CD8-positive, alpha-beta memory T cell (primary cell): ENCODE results near the gene PLXNA3. TPM values are rescaled to one million over a fixed set of nuclear protein-coding genes. Genes with fewer than 3 reads are reported as not detected.

Experiments
- CTCF ChIA-PET: fragments of 350-600 bp; sonication (Branson Sonifier 250); formaldehyde crosslinking; loops from one replicate; lab custom pipeline; 2021; ENCODE audit warnings: antibody characterized with exemption; lab: Charles Lee
- POLR2A ChIA-PET: fragments of 350-600 bp; sonication (Branson Sonifier 250); formaldehyde crosslinking; loops from one replicate; lab custom pipeline; 2021; ENCODE audit warnings: antibody characterized with exemption; lab: Charles Lee
- DNase-seq, 5 donors: peaks; one replicate each; pipeline versions ENCODE4 v3.0.0 to v3.0.0-alpha.2; 2020 to 2022; ENCODE audit warnings: mixed read lengths in 1 of 5
- H3K27ac ChIP-seq: one replicate; pipeline ENCODE4 v1.7.0; 2013; ENCODE audit warnings: low read depth, mild to moderate bottlenecking, low read length, moderate library complexity
- H3K27me3 ChIP-seq: 2 replicates; pipeline ENCODE4 v1.7.0; 2013; ENCODE audit warnings: low read length, mild to moderate bottlenecking; ENCODE audit not compliant: insufficient read depth, poor library complexity, severe bottlenecking
- H3K36me3 ChIP-seq: 2 replicates; pipeline ENCODE4 v1.7.0; 2013; ENCODE audit warnings: mild to moderate bottlenecking, low read length, moderate library complexity; ENCODE audit not compliant: insufficient read depth
- H3K4me1 ChIP-seq: 2 replicates; pipeline ENCODE4 v1.7.0; 2013; ENCODE audit warnings: mild to moderate bottlenecking, low read length, moderate library complexity; ENCODE audit not compliant: insufficient read depth
- H3K4me3 ChIP-seq: 2 replicates; pipeline ENCODE4 v1.7.0; 2013; ENCODE audit warnings: mild to moderate bottlenecking, low read length
- H3K9me3 ChIP-seq: 2 replicates; pipeline ENCODE4 v1.7.0; 2013; ENCODE audit warnings: mild to moderate bottlenecking, low read length
- H3K27ac Mint-ChIP-seq, 8 donors: one replicate each; pipeline ENCODE4 v1.8.0; 2020 to 2021; ENCODE audit warnings: mixed read lengths in 8 of 8, mild to moderate bottlenecking in 6 of 8, inconsistent platforms in 3 of 8, moderate library complexity in 3 of 8
- H3K27me3 Mint-ChIP-seq, 2 donors: one replicate each; pipeline ENCODE4 v1.8.0; 2020 to 2021; ENCODE audit warnings: mixed read lengths in 2 of 2, mild to moderate bottlenecking in 1 of 2, moderate library complexity in 1 of 2
- H3K36me3 Mint-ChIP-seq, 3 donors: one replicate each; pipeline ENCODE4 v1.8.0; 2020 to 2021; ENCODE audit warnings: mixed read lengths in 3 of 3, inconsistent platforms in 1 of 3, mild to moderate bottlenecking in 1 of 3
- H3K4me1 Mint-ChIP-seq, 3 donors: one replicate each; pipeline ENCODE4 v1.8.0; 2020 to 2021; ENCODE audit warnings: mixed read lengths in 3 of 3, inconsistent platforms in 1 of 3, mild to moderate bottlenecking in 1 of 3
- H3K4me3 Mint-ChIP-seq, 7 donors: one replicate each; pipeline ENCODE4 v1.8.0; 2020 to 2021; ENCODE audit warnings: mixed read lengths in 7 of 7, mild to moderate bottlenecking in 6 of 7, moderate library complexity in 4 of 7, inconsistent platforms in 2 of 7
- H3K9me3 Mint-ChIP-seq, 5 donors: one replicate each; pipeline ENCODE4 v1.8.0; 2020 to 2022; ENCODE audit warnings: mixed read lengths in 5 of 5, mild to moderate bottlenecking in 3 of 5, moderate library complexity in 2 of 5, inconsistent platforms in 1 of 5
- polyA plus RNA-seq: library from polyadenylated mRNA; unstranded; fragments of 300-500 nt; fragmentation: Illumina TruSeq; gene quantifications from one replicate; pipeline ENCODE4 v1.2.3, GENCODE V29; 2021
- total RNA-seq, 2 experiments: library from RNA; stranded (reverse); gene quantifications; one replicate each; pipeline ENCODE4 v1.2.3, GENCODE V29; 2021

The PLXNA3 gene
- total and polyA plus RNA-seq, 3 experiments from 2014 or later = 0.79 to 39.2 (median 34.1) TPM

DNA sequence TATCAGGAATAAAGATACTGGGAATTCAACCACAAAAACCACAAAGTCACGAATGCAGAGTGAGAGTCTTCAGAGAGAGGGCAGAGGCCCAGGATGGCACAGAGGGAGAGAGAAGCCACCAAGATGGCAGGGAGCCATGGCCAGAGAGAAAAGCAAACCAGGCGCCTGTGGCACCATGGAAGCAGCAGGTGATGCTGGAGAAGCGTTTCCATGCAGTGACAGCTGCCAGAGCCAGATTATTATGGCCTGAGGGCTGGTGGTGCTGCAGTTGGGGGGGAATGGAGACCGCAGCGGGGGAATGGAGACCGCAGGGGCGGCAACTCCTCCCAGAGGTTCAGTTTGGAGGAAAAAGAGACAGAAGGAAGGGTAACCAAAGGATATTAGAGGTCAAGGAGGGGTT is 40.9 kb upstream of the PLXNA3 start:
- no peak overlapping the region for H3K27ac ChIP-seq
- ChIA-PET POLR2A (no interaction called here), CTCF (no interaction called here)
- peaks cover 9% of the 10 kb centered on the region for H3K4me1 ChIP-seq
- H3K4me3 Mint-ChIP-seq = no peak overlapping the region
- peaks cover 5 to 7% (median 5%) of the 10 kb centered on the region in 3 donors for H3K4me1 Mint-ChIP-seq
- H3K9me3 ChIP-seq = no peaks in the 10 kb centered on the region
- DNase-seq = no peak
- H3K4me3 ChIP-seq = no peak overlapping the region
- no peak overlapping the region for H3K27ac Mint-ChIP-seq
- peaks cover 0 to 2% of the 10 kb centered on the region in 2 donors for H3K27me3 Mint-ChIP-seq
- no peaks in the 10 kb centered on the region for H3K9me3 Mint-ChIP-seq
- H3K27me3 ChIP-seq = no peaks in the 10 kb centered on the region
- H3K36me3 Mint-ChIP-seq = peaks cover 0 to 15% (median 2%) of the 10 kb centered on the region in 3 donors
- H3K36me3 ChIP-seq = no peaks in the 10 kb centered on the region

DNA sequence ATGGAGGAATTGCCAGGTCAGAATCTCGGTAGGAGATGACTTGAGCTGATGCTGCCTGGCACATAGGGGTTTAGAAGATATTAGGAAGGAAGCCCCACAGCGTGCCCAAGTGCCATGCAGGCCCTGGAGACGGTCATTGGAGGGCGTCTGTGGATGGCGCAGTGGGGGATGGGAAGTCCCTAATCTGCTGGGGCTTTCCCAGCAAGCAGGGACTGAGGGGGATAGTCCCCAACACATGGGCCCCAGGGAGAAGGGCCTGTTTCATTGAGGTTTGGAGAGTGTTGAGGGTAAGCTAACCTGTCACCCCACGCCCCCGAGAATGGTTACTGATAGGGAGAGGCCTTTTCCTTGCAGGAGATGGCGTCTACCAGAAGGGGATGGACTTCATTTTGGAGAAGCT is 38.9 kb upstream of the PLXNA3 start:
- peaks cover 0 to 2% of the 10 kb centered on the region in 2 donors for H3K27me3 Mint-ChIP-seq
- H3K36me3 Mint-ChIP-seq = peaks cover 0 to 10% (median 0%) of the 10 kb centered on the region in 3 donors
- peak overlapping the region in 1 of 7 donors; percentile 78 for H3K4me3 Mint-ChIP-seq
- H3K27ac Mint-ChIP-seq = peak overlapping the region in 2 of 8 donors; percentile 75 to 89
- no peaks in the 10 kb centered on the region for H3K4me1 ChIP-seq
- POLR2A ChIA-PET = no interaction called here
- H3K27me3 ChIP-seq = no peaks in the 10 kb centered on the region
- CTCF ChIA-PET = no interaction called here
- no peaks in the 10 kb centered on the region for H3K9me3 ChIP-seq
- H3K36me3 ChIP-seq = no peaks in the 10 kb centered on the region
- H3K4me1 Mint-ChIP-seq = no peaks in the 10 kb centered on the region
- peaks cover 0 to 2% (median 0%) of the 10 kb centered on the region in 5 donors for H3K9me3 Mint-ChIP-seq
- DNase-seq = no peak
- H3K4me3 ChIP-seq = no peak overlapping the region
- H3K27ac ChIP-seq = no peak overlapping the region

DNA sequence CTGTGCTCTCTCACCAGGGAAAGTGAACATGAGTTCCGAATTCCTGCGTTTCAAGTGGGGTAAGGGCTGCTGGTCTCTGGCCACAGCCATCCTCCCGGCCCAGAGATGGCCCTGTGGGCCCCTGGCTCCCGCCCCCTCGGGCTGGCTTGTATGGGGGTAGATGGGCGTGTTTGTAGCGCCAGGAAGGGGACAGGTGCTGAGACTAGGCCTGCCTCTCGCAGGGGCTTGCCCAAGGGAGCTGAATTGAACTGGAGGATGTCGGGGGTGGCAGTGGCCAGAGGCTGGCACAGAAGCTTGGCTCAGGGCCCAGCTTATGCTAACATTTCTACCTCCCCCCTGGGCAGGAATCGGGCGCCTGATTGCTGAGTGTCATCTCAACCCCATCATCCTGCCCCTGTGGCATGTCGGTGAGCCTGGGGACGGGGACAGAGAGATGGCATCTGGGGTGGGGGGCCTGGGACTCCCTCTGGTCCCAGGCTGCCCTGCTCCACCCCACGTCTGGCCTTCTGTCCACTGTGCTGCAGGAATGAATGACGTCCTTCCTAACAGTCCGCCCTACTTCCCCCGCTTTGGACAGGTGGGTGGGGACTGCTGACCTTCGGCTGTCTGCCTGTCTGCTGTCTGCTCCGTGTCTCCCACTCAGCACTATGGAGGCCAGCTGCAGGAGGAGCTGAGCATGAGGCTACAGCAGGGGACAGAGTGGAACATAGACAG is 38.2 kb upstream of the PLXNA3 start:
- Histone ChIP-seq H3K27me3 (no peaks in the 10 kb centered on the region), H3K36me3 (no peaks in the 10 kb centered on the region), H3K27ac (no peak overlapping the region), H3K9me3 (no peaks in the 10 kb centered on the region), H3K4me1 (no peaks in the 10 kb centered on the region), H3K4me3 (no peak overlapping the region)
- CTCF ChIA-PET = no interaction called here
- H3K27ac Mint-ChIP-seq = no peak overlapping the region
- H3K4me3 Mint-ChIP-seq = no peak overlapping the region
- peaks cover 0 to 2% of the 10 kb centered on the region in 2 donors for H3K27me3 Mint-ChIP-seq
- H3K9me3 Mint-ChIP-seq = peaks cover 0 to 2% (median 0%) of the 10 kb centered on the region in 5 donors
- H3K4me1 Mint-ChIP-seq = no peaks in the 10 kb centered on the region
- POLR2A ChIA-PET = no interaction called here
- H3K36me3 Mint-ChIP-seq = peaks cover 0 to 10% (median 0%) of the 10 kb centered on the region in 3 donors
- no peak for DNase-seq

DNA sequence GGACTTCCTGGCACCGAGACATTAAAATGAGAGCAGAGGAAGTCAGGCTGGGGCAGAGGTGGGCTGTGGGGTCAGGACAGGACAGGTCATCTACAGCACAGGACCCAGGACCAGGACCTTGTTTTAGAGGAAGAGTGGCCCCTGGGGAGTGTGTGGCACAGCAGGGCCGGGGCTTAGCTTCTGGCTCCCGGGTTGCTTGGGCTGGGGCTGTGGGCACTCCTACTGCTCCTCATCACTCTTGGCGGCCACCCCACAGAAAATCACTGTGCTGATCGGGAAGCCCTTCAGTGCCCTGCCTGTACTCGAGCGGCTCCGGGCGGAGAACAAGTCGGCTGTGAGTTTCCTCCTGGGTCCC is 37.7 kb upstream of the PLXNA3 start:
- H3K4me1 ChIP-seq = no peaks in the 10 kb centered on the region
- CTCF ChIA-PET = interaction anchor here (0.8 kb wide), 1 partner anchor 47 kb away, joined by 3 read pairs; no protein-coding TSS in a partner anchor
- POLR2A ChIA-PET = interaction anchor here (0.6 kb wide), 1 partner anchor 54 kb away, joined by 10 read pairs; no protein-coding TSS in a partner anchor
- H3K27ac Mint-ChIP-seq = no peak overlapping the region
- H3K9me3 Mint-ChIP-seq = peaks cover 0 to 2% (median 0%) of the 10 kb centered on the region in 5 donors
- no peak overlapping the region for H3K27ac ChIP-seq
- H3K4me3 ChIP-seq = no peak overlapping the region
- peaks cover 0 to 8% (median 0%) of the 10 kb centered on the region in 3 donors for H3K36me3 Mint-ChIP-seq
- no peak for DNase-seq
- H3K36me3 ChIP-seq = no peaks in the 10 kb centered on the region
- no peaks in the 10 kb centered on the region for H3K27me3 ChIP-seq
- H3K27me3 Mint-ChIP-seq = peaks cover 0 to 2% of the 10 kb centered on the region in 2 donors
- H3K4me1 Mint-ChIP-seq = no peaks in the 10 kb centered on the region
- H3K9me3 ChIP-seq = no peaks in the 10 kb centered on the region
- no peak overlapping the region for H3K4me3 Mint-ChIP-seq

DNA sequence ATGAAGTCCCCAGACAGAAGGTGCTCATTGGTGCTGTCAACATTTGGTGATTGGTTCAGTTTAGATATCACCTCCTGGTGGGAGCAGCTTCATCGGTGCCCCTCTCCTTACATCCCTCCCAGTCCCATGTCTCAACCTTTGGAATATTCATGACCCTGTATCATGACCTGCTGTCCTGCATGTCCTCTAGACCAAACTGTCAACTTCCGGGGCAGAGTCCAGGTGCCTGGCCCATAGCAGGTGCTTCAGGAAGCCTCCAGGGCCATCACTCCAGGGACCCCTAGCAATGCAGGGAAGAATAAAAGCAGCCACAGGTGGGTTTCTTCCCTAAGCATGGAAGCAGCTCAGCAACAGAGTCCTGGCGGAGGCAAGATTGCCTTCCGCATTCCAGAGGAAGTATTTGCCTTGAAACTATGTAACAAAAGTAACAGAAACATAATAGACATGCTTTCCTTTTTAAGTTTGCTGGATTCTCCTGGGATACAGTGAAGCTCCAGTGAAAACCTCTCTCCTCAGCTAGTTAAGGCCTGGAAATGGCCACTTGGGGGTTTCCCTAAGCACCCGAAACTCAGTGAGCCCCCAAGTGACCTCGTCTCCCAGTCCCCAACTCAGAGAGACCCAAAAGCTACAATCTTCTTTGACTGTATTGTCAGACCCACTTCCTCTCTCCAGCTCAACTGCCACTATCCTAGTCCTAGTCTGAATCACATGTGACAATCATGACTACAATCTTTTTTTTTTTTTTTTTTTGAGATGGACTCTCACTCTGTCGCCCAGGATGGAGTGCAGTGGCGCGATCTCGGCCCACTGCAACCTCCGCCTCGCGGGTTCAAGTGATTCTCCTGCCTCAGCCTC is 30.9 kb upstream of the PLXNA3 start:
- CTCF ChIA-PET = interaction anchor here (0.9 kb wide), 1 partner anchor 18 kb away, joined by 4 read pairs; no protein-coding TSS in a partner anchor

DNA sequence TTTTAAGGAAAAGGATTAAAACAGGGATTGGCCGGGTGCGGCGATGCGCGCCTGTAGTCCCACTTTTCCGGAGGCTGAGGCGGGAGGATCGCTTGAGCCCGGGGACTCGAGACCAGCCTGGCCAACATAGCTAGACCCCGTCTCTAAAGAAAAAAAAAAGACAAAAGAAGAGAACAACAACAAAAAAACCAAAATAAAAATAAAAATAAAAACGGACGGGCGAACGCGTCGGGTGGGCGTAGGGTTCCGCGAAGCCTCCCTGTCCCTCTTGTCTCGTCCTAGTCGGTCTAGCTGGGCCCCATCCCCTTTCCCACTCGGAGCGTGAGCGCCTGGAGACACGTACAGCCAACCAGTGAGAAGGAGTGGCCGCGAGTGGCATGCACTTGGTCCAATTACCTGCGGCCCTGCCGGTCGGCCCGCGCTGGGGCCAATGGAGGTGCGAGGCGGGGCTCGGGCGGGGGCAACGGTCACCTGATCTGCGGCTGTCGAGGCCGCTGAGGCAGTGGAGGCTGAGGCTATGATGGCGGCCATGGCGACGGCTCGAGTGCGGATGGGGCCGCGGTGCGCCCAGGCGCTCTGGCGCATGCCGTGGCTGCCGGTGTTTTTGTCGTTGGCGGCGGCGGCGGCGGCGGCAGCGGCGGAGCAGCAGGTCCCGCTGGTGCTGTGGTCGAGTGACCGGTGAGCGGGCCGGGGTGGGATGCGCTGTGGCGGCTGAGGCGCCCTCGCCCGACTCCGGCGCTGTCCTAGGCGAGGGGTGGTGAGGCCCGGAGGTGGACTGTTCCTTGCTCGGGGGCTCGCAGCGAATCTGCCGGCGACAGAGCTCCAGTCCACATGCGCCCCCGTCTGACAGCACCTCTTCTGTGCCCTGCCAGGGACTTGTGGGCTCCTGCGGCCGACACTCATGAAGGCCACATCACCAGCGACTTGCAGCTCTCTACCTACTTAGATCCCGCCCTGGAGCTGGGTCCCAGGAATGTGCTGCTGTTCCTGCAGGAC is 29.6 kb upstream of the PLXNA3 start, which contains the start of gene ATP6AP1:
Gene ATP6AP1 (plus strand): TSS at position 502 of the 996 bp plus-strand sequence. CDS start 16 bp downstream, at position 518.
- Mint-ChIP-seq H3K27ac (peak within 1 kb of the TSS; percentile 65 to 93 (median 87)), H3K9me3 (peaks cover 0 to 2% (median 0%) of the 10 kb centered on the region in 5 donors), H3K27me3 (peaks cover 0 to 2% of the 10 kb centered on the region in 2 donors), H3K4me1 (peaks cover 21 to 26% (median 21%) of the 10 kb centered on the region in 3 donors), H3K36me3 (peaks cover 0 to 24% (median 0%) of the 10 kb centered on the region in 3 donors), H3K4me3 (peak within 1 kb of the TSS; percentile 74 to 92 (median 83))
- DNase-seq = peak; percentile 77 to 93 (median 87)
- POLR2A ChIA-PET = interaction anchor here (0.6 to 2.3 kb wide), 6 partner anchors 13 to 62 kb away, joined by 3 to 12 read pairs (median 4); partner anchors contain the start of gene SLC10A3
- Histone ChIP-seq H3K9me3 (no peaks in the 10 kb centered on the region), H3K4me1 (peaks cover 14% of the 10 kb centered on the region), H3K36me3 (no peaks in the 10 kb centered on the region), H3K27me3 (no peaks in the 10 kb centered on the region), H3K4me3 (peak within 1 kb of the TSS; percentile 59), H3K27ac (peak within 1 kb of the TSS; percentile 61)
- CTCF ChIA-PET = interaction anchor here (0.9 to 1.7 kb wide), 5 partner anchors 13 to 30 kb away, joined by 3 to 5 read pairs (median 4); partner anchors contain the start of gene RPL10

More for the DNA sequence above, 30.9 kb upstream of the PLXNA3 start:
- Mint-ChIP-seq H3K36me3 (peaks cover 0 to 12% (median 0%) of the 10 kb centered on the region in 3 donors), H3K27ac (peak overlapping the region in 4 of 8 donors; percentile 63 to 93 (median 76)), H3K9me3 (peaks cover 0 to 2% (median 0%) of the 10 kb centered on the region in 5 donors), H3K4me3 (peak overlapping the region in 1 of 7 donors; percentile 20), H3K27me3 (peaks cover 0 to 2% of the 10 kb centered on the region in 2 donors), H3K4me1 (peaks cover 21 to 26% (median 21%) of the 10 kb centered on the region in 3 donors)
- H3K27ac ChIP-seq = no peak overlapping the region
- POLR2A ChIA-PET = interaction anchor here (0.7 to 0.8 kb wide), 2 partner anchors 61 to 98 kb away, joined by 3 to 7 read pairs; no protein-coding TSS in a partner anchor
- H3K9me3 ChIP-seq = no peaks in the 10 kb centered on the region
- no peaks in the 10 kb centered on the region for H3K36me3 ChIP-seq
- H3K4me1 ChIP-seq = peaks cover 14% of the 10 kb centered on the region
- no peak overlapping the region for H3K4me3 ChIP-seq
- no peaks in the 10 kb centered on the region for H3K27me3 ChIP-seq
- DNase-seq = no peak
